Kidney capillary endothelial cell (primary cell): ENCODE results near the gene OR6S1.
"Not testable (repeated sequence)": the region's sequence is repeated elsewhere in the genome, so short reads cannot be mapped to it uniquely, and the experiment has no call there.

Experiments
- DNase-seq: peaks from one replicate; pipeline ENCODE4 v3.0.0-alpha.2; 2018; ENCODE audit warnings: low spot score

The OR6S1 gene

GRCh38 chr14:20668969-20669368 is 27.5 kb upstream of the OR6S1 start:
- no peak for DNase-seq

DNA sequence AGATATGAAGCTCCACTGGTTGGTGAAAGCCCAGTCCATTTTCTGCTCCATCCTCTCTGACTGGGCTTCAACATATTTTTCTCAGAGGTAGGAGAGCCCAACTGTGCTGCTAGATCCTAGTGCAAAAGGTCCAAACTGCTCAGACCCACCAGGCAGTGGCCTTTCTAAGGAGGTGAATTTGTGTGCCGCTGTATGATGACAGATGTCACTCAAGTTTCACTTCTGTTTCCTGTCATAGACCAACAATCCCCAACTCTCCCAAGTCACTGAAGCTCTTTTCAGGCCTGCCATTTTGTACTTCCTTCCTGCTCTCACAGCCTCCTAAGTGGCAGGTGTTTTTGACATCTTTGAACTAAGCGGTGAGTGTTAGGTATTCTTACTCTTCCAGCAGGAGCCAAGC is 26.5 kb upstream of the OR6S1 start:
- no peak for DNase-seq

DNA sequence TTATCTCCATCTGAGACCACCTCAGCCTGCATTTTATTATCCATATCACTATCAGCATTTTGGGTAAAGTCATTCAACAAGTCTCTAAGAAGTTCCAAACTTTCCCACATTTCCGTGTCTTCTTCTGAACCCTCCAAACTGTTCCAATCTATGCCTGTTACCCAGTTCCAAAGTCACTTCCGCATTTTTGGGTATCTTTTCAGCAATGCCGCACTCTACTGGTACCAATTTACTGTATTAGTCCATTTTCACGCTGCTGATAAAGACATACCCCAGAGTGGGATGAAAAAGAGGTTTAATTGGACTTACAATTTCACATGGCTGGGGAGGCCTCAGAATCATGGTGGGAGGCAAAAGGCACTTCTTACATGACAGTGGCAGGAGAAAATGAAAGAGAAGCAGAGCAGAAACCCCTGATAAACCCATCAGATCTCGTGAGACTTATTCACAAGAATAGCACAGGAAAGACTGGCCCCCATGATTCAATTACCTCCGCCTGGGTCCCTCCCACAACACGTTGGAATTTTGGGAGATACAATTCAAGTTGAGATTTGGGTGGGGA is 25.0 kb upstream of the OR6S1 start:
- not testable (repeated sequence) for DNase-seq

DNA sequence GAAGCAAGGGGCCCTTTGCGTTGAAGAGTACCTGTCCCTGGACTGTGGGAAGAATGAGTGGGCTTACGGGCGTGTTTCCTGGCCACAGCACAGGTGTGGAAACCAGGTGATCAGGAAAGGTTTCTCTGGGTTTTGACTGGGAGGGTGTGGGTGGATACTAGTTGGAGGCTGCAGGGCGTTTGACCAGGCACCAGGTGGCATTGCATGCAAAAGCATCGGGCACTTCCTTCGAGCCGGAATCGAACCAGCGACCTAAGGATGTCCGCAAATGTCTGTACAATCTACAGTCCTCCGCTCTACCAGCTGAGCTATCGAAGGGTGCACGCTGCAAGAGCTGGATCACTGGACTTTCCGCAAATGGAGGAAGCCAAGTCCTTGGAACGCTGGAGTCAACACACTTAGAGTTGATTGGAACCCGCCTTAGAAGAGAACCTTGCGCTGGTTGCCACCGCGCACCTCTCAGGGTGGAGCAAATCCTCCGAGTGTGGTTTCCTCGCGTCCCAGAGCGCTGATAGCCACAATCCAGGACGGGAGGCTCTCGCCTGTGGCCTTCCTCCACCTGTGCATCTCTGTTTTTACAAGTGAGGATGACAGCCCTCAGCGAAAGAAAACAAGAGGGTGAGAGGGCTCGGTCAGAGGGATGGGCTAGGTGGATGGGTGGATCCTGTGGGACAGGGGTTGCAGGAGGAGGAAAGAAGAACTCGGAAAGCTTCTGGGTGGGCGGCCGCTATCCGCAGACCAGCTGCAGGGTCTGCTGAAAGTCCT is 21.7 kb upstream of the OR6S1 start:
- DNase-seq = peak; percentile 75

- no peak for DNase-seq
Measured at GRCh38 chr14:20661197-20661596, 19.7 kb upstream of the OR6S1 start.

- DNase-seq = no peak
Measured at GRCh38 chr14:20659813-20660395, 18.4 kb upstream of the OR6S1 start.

- DNase-seq = no peak
Measured at GRCh38 chr14:20659336-20659735, 17.8 kb upstream of the OR6S1 start.

DNA sequence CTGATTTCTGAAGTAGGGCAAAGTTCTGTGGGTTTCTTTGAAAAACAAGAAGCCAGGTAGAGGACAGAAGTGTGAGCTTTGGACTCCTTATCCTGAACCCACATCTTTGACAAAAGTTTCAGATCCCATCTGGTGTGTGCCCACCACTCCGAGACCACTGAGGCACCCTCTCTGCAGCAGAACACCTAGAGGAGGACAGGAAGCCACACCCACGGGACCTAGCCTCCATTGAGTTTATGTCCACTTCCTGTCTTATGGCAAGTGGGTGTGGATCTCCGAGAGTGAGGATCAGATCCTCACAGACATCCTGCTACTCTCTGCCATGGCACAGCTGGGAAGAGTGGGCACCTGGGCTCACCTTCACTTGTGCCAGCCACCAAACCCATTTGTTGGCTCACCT is 16.8 kb upstream of the OR6S1 start:
- DNase-seq = no peak

DNA sequence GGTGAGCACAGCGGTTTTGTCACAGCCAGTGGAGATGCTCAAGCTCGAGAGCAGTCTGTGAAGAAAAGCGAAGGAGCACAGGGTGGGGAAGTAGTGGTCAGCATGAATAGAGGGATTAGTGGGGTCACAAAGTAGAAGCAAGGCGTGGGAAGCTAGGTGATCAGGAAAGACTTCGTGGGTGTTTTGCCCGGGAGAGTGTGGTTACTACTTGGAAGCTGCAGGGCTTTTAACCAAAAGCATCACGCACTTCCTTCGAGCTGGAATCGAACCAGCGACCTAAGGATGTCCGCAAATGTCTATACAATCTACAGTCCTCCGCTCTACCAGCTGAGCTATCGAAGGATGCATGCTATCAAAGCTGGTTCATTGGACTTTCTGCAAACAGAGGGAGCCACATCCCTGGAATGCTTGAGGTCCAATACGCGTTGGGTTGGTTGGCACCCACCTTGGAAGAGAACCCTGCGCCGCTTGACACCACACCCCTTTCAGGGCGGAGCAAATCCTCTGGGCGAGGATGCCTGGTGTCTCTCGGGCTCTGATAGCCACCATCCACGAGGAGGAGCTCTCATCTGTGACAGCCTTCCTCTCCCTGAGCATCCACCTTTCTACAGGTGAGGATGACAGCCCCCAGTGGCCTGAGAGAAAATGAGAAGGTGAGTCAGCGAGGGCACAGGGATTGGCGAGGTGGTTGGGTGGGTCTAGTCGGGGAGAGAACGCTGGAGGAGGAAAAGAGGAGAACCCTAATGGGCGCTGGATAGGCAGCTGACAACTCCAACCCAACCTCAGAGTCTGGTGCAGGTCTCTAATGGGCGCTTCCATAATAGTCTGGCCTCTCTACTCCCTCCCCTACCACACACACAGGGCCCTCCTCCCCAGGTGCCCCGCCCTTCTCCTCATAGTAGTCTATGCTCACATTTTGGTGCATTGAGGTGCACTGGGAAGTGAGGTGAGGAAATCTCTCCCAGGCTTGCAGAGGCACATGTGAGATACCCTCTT is 16.0 kb upstream of the OR6S1 start:
- DNase-seq = no peak

GRCh38 chr14:20656274-20656673 is 14.8 kb upstream of the OR6S1 start:
- no peak for DNase-seq

- no peak for DNase-seq
Measured at GRCh38 chr14:20655851-20656250, 14.4 kb upstream of the OR6S1 start.

- DNase-seq = peak; percentile 68
Measured at GRCh38 chr14:20652996-20653975, 11.8 kb upstream of the OR6S1 start.

DNA sequence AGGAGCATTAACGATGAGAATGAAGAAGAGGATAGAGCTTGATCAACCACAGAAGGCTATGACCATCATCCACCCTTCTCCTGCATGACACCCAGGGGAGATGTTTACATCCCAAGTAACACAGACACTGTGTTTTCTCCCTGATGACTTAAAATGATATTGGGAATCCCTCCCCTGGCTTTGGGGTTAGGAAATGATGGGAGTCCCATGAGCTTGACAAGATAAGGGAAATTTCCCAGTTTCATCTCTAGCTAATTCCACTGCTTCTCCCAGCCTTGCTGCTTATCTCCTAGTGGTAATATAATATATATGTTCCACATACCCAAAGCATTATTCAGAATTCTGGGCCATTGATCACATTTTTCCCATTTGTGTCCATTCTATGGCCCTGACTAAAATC is 4.0 kb upstream of the OR6S1 start:
- DNase-seq = no peak

GRCh38 chr14:20644520-20644919 is 3.0 kb upstream of the OR6S1 start:
- DNase-seq = no peak

- not testable (repeated sequence) for DNase-seq
Measured at GRCh38 chr14:20642755-20643154, 1.3 kb upstream of the OR6S1 start.

GRCh38 chr14:20642182-20642581 is 691 bp upstream of the OR6S1 start:
- DNase-seq = no peak

DNA sequence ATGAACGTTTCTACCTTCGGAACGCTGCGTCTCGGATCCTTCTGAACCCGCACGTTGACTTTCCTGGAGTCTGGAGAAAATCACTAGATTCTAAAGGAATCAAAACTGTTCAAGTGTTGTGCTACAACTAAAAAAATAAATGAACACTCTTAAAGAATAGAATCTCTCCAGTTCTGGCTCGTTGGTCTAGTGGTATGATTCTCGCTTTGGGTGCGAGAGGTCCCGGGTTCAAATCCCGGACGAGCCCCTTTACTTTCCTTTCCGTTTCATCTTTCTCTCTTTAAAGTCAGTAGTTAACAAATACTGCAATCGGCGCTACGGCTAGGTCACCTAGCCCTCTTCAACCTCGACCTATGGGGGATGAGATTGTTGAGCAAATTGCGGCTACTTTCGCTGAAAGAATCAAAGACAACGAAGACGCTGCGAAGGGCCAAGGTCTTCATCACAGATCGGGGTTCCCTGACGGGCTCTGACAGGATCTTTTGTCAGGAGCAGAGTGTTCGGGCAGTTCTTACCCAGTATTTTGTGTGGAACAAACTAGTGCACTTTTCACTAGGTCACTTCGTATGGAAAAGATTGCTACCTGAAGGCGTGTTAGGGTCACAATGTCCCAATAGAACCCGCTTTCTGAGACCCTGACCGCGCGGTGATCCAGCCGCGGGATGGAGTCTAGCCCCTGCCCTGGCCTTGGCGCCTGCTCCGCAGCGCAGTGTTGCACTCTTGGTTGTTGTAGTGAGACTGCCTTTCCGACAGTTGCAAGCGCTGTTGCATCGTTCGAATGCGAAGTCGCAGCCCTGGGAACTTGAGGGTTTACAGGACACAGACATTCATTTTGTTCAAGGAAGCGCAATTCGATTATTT is 8.4 kb downstream of the OR6S1 start:
- peak; percentile 88 for DNase-seq

- no peak for DNase-seq
Measured at GRCh38 chr14:20632448-20632830, 9.1 kb downstream of the OR6S1 start.

DNA sequence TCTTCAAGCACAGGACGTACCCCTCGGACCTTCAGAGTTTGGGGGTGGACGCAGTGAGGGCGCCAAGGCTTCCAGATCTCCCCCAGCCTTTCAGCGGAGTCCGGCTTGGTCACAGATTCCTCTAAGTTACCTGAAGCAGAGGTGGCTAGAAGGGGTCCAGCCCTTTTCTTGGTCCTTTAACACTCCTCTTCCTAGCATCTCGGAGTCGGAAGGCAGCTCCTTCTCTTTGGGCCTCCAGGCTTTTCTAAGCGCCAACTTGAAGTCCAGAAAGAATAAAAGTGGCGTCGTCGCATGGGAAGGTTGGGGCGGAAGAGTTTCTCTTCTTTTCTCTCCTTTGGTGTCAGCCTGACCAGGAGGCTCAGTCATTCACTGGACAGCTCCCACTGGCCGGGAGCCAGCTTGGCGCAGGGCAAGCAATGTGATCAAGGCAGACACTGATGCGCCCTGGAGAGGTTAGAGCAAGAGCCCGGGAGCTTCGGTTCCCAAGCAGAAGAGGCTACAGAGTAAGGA is 9.6 kb downstream of the OR6S1 start:
- DNase-seq = no peak
